Measurements from ENCODE around the gene PML.

The PML gene

DNA sequence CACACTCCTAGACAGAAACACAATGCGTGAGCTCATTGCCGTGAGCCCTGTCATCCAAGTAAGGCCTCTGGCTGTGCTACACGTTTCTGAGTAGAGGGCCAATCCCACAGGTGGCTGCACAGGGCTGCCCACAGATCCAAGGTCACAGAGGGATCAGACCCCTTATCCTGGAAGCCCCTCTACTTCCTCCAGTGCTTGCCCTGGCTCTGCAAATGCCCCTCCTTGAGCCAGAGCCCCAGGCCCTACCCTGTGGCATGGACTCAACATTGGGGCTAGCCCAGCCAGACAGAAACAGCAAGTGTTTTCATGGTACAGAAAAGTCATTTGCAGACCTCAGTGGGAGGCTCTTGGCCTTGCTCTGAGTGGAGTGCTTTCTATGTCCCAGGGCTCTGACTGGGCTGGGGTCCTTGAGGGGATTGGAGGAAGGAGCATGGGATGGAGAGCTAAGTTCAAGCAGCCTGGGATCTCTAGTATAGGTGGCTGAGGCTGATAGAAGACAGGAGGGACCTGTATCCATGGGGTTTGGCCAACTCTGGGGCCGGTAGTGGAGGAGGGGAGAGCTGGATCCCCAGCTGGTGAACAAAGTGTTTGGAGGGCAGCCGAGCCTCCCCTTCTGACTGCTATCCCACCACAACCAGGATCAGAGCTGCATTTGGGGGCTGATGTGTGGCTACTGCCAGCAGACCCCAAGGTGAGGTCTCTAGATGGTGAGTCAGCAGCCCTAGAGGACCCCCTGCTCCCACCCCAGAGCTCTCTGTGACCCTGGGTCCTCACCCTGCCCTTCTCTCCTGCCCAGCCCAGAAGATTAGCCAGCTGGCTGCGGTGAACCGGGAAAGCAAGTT lies 49.1 kb downstream of the PML start:
- TF ChIP-seq CTCF (IDR thresholded peaks at IDR 0.05; ENCODE audit: poor library complexity, severe bottlenecking), result no peak
- Histone ChIP-seq H3K9me3 (ENCODE audit: severe bottlenecking) (no peaks in the 10 kb centered on the region), H3K4me3 (ENCODE audit: severe bottlenecking) (no peak overlapping the region), H3K36me3 (ENCODE audit: low read depth) (no peaks in the 10 kb centered on the region), H3K27ac (ENCODE audit: poor library complexity, severe bottlenecking) (no peak overlapping the region), H3K4me1 (ENCODE audit: insufficient read depth, poor library complexity, severe bottlenecking) (no peaks in the 10 kb centered on the region), H3K27me3 (ENCODE audit: insufficient read depth, poor library complexity, severe bottlenecking) (no peaks in the 10 kb centered on the region)
- ATAC-seq (ENCODE audit: low read depth) (no peak), DNase-seq (ENCODE audit: low spot score) (no peak)

DNA sequence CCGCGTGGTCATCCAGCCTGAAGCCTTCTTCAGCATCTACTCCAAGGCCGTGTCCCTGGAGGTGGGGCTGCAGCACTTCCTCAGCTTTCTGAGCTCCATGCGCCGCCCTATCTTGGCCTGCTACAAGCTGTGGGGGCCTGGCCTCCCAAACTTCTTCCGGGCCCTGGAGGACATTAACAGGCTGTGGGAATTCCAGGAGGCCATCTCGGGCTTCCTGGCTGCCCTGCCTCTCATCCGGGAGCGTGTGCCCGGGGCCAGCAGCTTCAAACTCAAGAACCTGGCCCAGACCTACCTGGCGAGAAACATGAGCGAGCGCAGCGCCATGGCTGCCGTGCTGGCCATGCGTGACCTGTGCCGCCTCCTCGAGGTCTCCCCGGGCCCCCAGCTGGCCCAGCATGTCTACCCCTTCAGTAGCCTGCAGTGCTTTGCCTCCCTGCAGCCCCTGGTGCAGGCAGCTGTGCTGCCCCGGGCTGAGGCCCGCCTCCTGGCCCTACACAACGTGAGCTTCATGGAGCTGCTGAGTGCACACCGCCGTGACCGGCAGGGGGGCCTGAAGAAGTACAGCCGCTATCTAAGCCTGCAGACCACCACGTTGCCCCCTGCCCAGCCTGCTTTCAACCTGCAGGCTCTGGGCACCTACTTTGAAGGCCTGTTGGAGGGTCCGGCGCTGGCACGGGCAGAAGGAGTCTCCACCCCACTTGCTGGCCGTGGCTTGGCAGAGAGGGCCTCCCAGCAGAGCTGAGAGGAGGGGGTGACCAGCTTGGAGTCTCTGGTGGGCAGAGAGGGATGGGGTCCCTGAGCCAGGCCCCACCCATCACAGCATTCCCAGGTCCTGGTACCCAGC lies 50.0 kb downstream of the PML start:
- no peaks in the 10 kb centered on the region for H3K9me3 ChIP-seq (ENCODE audit: severe bottlenecking)
- H3K4me3 ChIP-seq (ENCODE audit: severe bottlenecking), result no peak overlapping the region
- DNase-seq (ENCODE audit: low spot score) (no peak), ATAC-seq (ENCODE audit: low read depth) (no peak)
- TF ChIP-seq CTCF (IDR thresholded peaks at IDR 0.05; ENCODE audit: poor library complexity, severe bottlenecking), result no peak
- no peak overlapping the region for H3K27ac ChIP-seq (ENCODE audit: poor library complexity, severe bottlenecking)
- no peaks in the 10 kb centered on the region for H3K36me3 ChIP-seq (ENCODE audit: low read depth)
- H3K27me3 ChIP-seq (ENCODE audit: insufficient read depth, poor library complexity, severe bottlenecking), result no peaks in the 10 kb centered on the region
- no peaks in the 10 kb centered on the region for H3K4me1 ChIP-seq (ENCODE audit: insufficient read depth, poor library complexity, severe bottlenecking)

DNA sequence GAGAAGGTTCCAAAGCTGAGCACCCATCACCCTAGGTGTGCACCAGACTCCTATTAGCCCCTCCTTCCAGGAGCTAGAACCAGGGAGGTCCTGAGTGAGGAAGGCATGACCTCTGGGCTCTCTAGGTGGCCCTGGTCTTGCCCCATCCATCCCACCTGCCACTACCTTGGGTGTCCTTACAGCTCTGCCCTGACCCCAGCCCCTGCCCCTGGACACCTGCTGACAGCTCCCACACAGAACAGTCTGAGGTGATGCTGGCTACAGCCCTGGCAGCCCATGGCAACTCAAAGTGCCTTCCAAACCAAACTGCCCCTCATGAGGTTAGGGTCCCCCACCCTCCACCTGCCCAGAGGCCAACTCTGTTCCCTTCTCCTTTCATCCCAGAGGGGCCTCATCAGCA lies 50.7 kb downstream of the PML start:
- DNase-seq (ENCODE audit: low spot score), result no peak
- TF ChIP-seq CTCF (IDR thresholded peaks at IDR 0.05; ENCODE audit: poor library complexity, severe bottlenecking), result no peak
- H3K9me3 ChIP-seq (ENCODE audit: severe bottlenecking), result no peaks in the 10 kb centered on the region
- H3K4me3 ChIP-seq (ENCODE audit: severe bottlenecking), result no peak overlapping the region
- no peaks in the 10 kb centered on the region for H3K36me3 ChIP-seq (ENCODE audit: low read depth)
- ATAC-seq (ENCODE audit: low read depth), result 0 out of 3 replicates have a peak, but pooled peaks have one; percentile 5
- no peaks in the 10 kb centered on the region for H3K4me1 ChIP-seq (ENCODE audit: insufficient read depth, poor library complexity, severe bottlenecking)
- H3K27ac ChIP-seq (ENCODE audit: poor library complexity, severe bottlenecking), result no peak overlapping the region
- no peaks in the 10 kb centered on the region for H3K27me3 ChIP-seq (ENCODE audit: insufficient read depth, poor library complexity, severe bottlenecking)

DNA sequence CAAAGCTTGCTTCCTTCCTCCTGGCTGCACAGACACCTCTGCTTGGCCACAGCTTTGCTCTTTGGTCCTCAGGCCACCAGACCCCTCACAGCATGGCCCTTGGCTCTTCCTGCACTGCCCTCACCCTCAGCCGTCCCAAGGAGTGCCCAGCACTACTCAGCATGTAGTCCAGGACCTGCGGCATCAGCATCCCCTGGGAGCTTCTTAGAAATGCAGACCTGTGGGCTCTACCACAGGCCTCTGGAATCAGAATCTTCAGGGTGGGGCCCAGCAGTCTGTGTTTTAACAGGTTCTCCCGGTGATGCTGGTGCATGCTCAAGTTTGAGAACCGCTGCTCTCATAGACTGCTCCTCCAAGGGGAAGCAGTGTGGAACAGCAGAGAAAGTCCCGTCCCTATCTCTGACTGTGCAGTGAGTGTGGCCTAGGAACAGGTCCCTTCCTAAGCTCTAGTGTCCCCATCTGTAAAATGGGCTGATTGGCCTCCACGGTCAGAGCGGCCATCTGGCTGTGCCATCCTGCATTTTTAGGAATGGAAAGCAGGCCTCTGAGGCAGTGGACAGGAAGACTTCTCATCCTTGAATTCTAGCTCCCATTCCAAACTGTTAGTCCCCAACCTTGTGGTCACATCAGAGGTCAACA lies 51.2 kb downstream of the PML start:
- Histone ChIP-seq H3K36me3 (ENCODE audit: low read depth) (no peaks in the 10 kb centered on the region), H3K9me3 (ENCODE audit: severe bottlenecking) (no peaks in the 10 kb centered on the region), H3K4me3 (ENCODE audit: severe bottlenecking) (no peak overlapping the region), H3K27ac (ENCODE audit: poor library complexity, severe bottlenecking) (no peak overlapping the region), H3K27me3 (ENCODE audit: insufficient read depth, poor library complexity, severe bottlenecking) (no peaks in the 10 kb centered on the region), H3K4me1 (ENCODE audit: insufficient read depth, poor library complexity, severe bottlenecking) (peaks cover 4% of the 10 kb centered on the region)
- ATAC-seq (ENCODE audit: low read depth), result no peak
- DNase-seq (ENCODE audit: low spot score), result no peak
- no peak for TF ChIP-seq CTCF (IDR thresholded peaks at IDR 0.05; ENCODE audit: poor library complexity, severe bottlenecking)
